ENCODE measurements around the gene HOATZ. TPM values are rescaled to one million over a fixed set of nuclear protein-coding genes. Genes with fewer than 3 reads are reported as not detected.

The HOATZ gene
- total RNA-seq, 3 donors from 2014 or later: not detected

DNA sequence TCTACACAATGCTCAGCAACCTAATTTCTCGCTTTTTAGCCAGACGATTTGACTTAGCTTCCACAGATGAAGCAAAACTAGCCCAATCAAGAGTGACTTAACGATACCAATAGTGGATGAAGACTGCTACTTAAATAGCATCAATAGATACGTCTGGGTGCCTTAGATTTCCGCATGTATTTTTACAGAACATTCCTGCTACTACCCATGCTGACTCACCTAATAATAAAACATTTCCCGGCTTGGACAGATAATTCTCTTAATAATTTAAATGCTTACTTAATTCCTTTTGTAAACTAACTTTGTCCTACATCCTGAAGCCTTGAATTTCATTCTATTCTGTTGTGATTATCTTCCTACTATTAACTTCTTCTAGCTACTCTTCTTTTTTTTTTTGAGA lies 20.7 kb downstream of the HOATZ start:
- Histone ChIP-seq H3K9me3 (no peaks in the 10 kb centered on the region), H3K36me3 (ENCODE audit: low read depth) (no peaks in the 10 kb centered on the region), H3K4me3 (no peak overlapping the region), H3K4me1 (ENCODE audit: low read depth) (peaks cover 2% of the 10 kb centered on the region)
- TF ChIP-seq, protein P1, sequence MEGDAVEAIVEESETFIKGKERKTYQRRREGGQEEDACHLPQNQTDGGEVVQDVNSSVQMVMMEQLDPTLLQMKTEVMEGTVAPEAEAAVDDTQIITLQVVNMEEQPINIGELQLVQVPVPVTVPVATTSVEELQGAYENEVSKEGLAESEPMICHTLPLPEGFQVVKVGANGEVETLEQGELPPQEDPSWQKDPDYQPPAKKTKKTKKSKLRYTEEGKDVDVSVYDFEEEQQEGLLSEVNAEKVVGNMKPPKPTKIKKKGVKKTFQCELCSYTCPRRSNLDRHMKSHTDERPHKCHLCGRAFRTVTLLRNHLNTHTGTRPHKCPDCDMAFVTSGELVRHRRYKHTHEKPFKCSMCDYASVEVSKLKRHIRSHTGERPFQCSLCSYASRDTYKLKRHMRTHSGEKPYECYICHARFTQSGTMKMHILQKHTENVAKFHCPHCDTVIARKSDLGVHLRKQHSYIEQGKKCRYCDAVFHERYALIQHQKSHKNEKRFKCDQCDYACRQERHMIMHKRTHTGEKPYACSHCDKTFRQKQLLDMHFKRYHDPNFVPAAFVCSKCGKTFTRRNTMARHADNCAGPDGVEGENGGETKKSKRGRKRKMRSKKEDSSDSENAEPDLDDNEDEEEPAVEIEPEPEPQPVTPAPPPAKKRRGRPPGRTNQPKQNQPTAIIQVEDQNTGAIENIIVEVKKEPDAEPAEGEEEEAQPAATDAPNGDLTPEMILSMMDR (IDR thresholded peaks at IDR 0.05): no peak
- DNase-seq (no peak), ATAC-seq (no peak)
- intact Hi-C loops (cut with DNase I, micrococcal nuclease): no loop called here

DNA sequence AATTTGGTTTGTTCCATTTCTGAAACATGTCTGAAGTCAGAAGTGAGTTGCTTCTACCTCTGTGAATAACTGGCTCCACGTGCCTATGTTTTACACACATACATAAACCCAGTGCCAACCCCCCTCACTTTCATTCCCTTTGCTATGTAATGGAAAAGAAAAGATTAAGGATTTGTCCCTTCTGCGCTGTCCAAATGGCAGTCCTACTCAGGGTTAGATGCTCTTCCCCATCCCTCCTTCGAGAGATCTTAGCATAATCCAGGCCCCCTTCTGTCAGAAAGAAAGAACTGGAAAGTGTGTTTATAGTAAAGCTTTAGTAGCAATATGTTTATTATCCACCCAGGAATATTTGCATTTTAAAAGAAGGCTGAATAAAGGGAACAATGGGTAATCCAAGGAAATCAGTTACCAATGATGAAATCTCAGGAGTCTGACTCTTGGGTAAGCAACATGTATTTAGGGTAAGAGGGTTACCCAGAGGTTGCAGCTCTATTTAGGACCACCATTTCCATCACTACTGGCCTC lies 22.8 kb downstream of the HOATZ start:
- Histone ChIP-seq H3K36me3 (ENCODE audit: low read depth) (no peaks in the 10 kb centered on the region), H3K9me3 (no peaks in the 10 kb centered on the region), H3K4me1 (ENCODE audit: low read depth) (peaks cover 11% of the 10 kb centered on the region), H3K4me3 (no peak overlapping the region)
- intact Hi-C loops (cut with DNase I, micrococcal nuclease): no loop called here
- ATAC-seq: no peak
- no peak for DNase-seq
- TF ChIP-seq, protein P1 (IDR thresholded peaks at IDR 0.05): no peak

DNA sequence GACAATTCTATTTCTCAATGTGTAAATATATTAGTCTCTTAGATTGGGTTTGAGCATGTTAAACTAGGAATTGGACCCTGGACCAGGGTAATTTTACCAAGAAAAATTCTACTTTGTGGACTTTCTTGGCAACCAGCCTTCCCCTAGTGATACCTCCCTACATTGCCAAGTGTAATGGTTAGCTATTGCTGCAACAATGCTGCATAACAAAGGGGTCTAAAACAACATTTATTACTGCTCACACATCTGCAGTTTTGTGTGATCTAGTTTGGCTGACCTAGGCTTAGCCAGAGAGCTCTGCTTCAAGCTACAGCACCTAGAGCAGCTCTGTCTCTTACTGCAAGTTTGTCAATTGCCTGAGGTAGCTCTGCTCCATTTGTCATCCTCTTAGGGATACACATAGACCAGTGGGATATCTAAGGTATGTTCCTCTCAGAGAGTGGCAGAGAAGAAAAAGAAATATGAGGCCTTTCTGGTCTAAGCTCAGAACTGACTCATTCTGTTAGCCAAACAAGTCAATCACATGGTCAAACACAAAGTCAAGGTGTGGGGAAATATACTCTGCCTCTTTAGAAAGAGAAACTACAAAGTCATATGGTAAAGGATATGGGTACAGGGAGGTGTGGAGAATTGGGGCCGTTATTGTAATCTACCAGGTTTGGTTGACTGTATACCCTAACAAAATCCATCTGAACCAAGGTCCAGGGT lies 24.0 kb downstream of the HOATZ start:
- Histone ChIP-seq H3K4me1 (ENCODE audit: low read depth) (peaks cover 11% of the 10 kb centered on the region), H3K4me3 (no peak overlapping the region), H3K36me3 (ENCODE audit: low read depth) (no peaks in the 10 kb centered on the region), H3K9me3 (no peaks in the 10 kb centered on the region)
- TF ChIP-seq, protein P1 (IDR thresholded peaks at IDR 0.05): no peak
- DNase-seq (no peak), ATAC-seq (no peak)
- intact Hi-C loops (cut with DNase I, micrococcal nuclease): no loop called here

DNA sequence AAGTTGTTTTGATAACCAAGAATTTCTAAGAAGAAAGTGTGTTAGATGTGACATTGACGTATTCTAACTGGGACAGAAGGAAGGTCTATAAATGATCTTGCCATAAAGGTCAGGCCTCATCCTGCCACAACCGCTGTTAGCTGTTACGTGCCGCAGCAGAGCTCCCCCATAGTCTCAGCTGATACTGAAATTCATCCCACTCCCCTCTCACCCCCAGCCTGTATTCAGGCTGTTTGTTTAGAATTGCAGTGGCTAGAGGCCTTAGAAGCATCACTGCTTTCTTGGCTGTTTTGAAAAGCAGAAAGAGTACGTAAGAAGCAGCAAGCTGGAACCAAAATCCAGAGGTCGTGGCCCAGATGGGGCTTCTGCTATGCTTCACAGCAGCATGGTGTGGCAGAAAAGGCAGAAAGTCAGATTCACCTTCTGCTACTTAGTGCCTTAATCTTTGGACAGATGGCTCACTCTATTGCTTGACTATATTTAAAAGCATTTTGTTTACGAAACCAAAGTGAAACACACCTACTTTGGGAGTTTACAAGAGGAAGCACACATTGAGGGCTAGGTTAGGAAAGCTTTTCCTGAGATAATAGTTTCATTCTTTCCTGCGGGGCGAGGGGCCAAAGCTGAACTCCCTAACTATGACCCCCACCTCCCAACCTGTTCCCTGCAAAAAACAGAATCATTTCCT lies 25.0 kb downstream of the HOATZ start:
- no peak for ATAC-seq
- TF ChIP-seq, protein P1 (IDR thresholded peaks at IDR 0.05): no peak
- no peak for DNase-seq

DNA sequence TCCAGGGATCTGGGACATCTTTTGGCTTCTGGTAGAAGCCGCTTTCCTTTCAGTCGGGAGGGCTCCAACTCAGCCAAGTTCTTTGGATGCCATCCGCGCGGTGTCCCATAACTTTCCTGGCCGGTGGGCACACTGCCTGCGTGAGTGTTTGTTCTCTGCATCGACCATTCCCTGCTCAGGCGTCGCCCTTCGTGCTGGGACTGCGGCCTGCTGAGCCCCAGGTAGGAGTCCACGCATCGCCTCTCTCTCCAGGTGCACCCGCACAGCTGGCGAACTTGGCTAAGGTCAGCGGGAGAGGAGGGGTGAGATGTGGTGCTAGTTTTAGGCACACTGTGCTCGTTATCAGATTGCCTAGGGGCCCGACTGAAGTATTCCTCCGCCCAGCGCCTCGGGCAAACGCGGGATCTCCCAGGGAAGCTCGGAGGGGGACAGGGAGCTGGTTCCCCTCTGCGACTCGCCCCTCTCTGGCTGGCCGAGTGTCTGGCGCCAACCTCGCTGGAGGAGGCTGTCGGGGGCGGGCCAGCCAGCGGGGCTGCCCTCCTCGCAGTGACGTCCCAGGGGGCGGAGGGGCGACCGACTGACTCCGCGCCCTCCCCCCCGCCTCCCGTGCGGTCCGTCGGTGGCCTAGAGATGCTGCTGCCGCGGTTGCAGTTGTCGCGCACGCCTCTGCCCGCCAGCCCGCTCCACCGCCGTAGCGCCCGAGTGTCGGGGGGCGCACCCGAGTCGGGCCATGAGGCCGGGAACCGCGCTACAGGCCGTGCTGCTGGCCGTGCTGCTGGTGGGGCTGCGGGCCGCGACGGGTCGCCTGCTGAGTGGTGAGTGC lies 25.7 kb downstream of the HOATZ start, which contains the start of gene LAYN:
Gene LAYN, plus strand, starts transcription at position 607 of the 823 bp plus-strand sequence. Its CDS starts 124 bp downstream, at position 731.
- Histone ChIP-seq H3K4me3 (no peak within 1 kb of the TSS), H3K36me3 (ENCODE audit: low read depth) (no peaks in the 10 kb centered on the region), H3K9me3 (no peaks in the 10 kb centered on the region), H3K4me1 (ENCODE audit: low read depth) (peaks cover 11% of the 10 kb centered on the region)
- intact Hi-C loops (cut with DNase I, micrococcal nuclease): no loop called here
- DNase-seq: peak; percentile 33 to 56 (median 53)
- TF ChIP-seq, protein P1 (IDR thresholded peaks at IDR 0.05): no peak
- peak; percentile 60 for ATAC-seq

More for the DNA sequence above, 25.0 kb downstream of the HOATZ start:
- Histone ChIP-seq H3K36me3 (ENCODE audit: low read depth) (no peaks in the 10 kb centered on the region), H3K4me3 (no peak overlapping the region), H3K9me3 (no peaks in the 10 kb centered on the region), H3K4me1 (ENCODE audit: low read depth) (peaks cover 11% of the 10 kb centered on the region)
- intact Hi-C loops (cut with DNase I, micrococcal nuclease): no loop called here

Measured in mucosa of descending colon (tissue), 3 donors.